GM23338 (cell line): ENCODE results near the gene USP10. TPM values are rescaled to one million over a fixed set of nuclear protein-coding genes. Genes with fewer than 3 reads are reported as not detected.

Experiments
- ATAC-seq: fragments of 200-7000 bp; cut with Tn5 transposase; 3 replicates; pipeline ENCODE4 v1.9.1; 2020
- DNase-seq: peaks from one replicate; pipeline ENCODE4 v3.0.0-alpha.2; 2015; ENCODE audit warnings: low spot score
- H2AFZ ChIP-seq: fragments of 200-600 bp; sonication (generic); 2 replicates; pipeline ENCODE4 v1.8.0; 2016; ENCODE audit warnings: antibody characterized with exemption, mild to moderate bottlenecking, moderate library complexity
- H3F3A ChIP-seq: fragments of 200-600 bp; sonication (generic); replicated peaks from 2 replicates; pipeline ENCODE4 v1.8.0; 2017; ENCODE audit warnings: antibody characterized with exemption, mixed run types, low read depth
- H3K27ac ChIP-seq: fragments of 200-600 bp; sonication (generic); 2 replicates; pipeline ENCODE4 v1.6.1; 2016; ENCODE audit warnings: low read depth
- H3K27me3 ChIP-seq: fragments of 200-600 bp; sonication (generic); 2 replicates; pipeline ENCODE4 v1.8.0; 2016; ENCODE audit warnings: mild to moderate bottlenecking, mixed run types, moderate library complexity; ENCODE audit not compliant: insufficient read depth
- H3K36me3 ChIP-seq: fragments of 200-600 bp; sonication (generic); 2 replicates; pipeline ENCODE4 v1.8.0; 2016; ENCODE audit warnings: mild to moderate bottlenecking; ENCODE audit not compliant: insufficient read depth
- H3K4me1 ChIP-seq: fragments of 200-600 bp; sonication (generic); 2 replicates; pipeline ENCODE4 v1.8.0; 2016; ENCODE audit warnings: mild to moderate bottlenecking, moderate library complexity; ENCODE audit not compliant: insufficient read depth
- H3K4me2 ChIP-seq: fragments of 200-600 bp; sonication (generic); 2 replicates; pipeline ENCODE4 v1.7.1; 2017; ENCODE audit warnings: mixed run types
- H3K4me3 ChIP-seq: fragments of 200-600 bp; sonication (generic); 2 replicates; pipeline ENCODE4 v1.6.1; 2016; ENCODE audit warnings: mixed run types
- H3K79me2 ChIP-seq: fragments of 200-600 bp; sonication (generic); replicated peaks from 2 replicates; pipeline ENCODE4 v1.8.0; 2017; ENCODE audit warnings: mild to moderate bottlenecking; ENCODE audit not compliant: insufficient read depth
- H3K9me2 ChIP-seq: fragments of 200-600 bp; sonication (generic); 2 replicates; pipeline ENCODE4 v1.8.0; 2017; ENCODE audit not compliant: insufficient read depth
- H4K20me1 ChIP-seq: fragments of 200-600 bp; sonication (generic); replicated peaks from 2 replicates; pipeline ENCODE4 v1.8.0; 2017; ENCODE audit warnings: mild to moderate bottlenecking; ENCODE audit not compliant: insufficient read depth
- H3K27ac Mint-ChIP-seq: 2 replicates; pipeline ENCODE4 v1.8.0; 2020; ENCODE audit warnings: inconsistent platforms, mild to moderate bottlenecking, moderate library complexity, mixed read lengths
- H3K27me3 Mint-ChIP-seq: 3 replicates; pipeline ENCODE4 v1.8.0; 2022; ENCODE audit warnings: low read depth, mild to moderate bottlenecking, moderate library complexity, mixed read lengths, inconsistent platforms; ENCODE audit not compliant: insufficient read depth, poor library complexity
- H3K36me3 Mint-ChIP-seq: 3 replicates; pipeline ENCODE4 v1.8.0; 2021; ENCODE audit warnings: low read depth, mild to moderate bottlenecking, inconsistent platforms, moderate library complexity, mixed read lengths
- H3K4me1 Mint-ChIP-seq: 3 replicates; pipeline ENCODE4 v1.8.0; 2020; ENCODE audit warnings: mild to moderate bottlenecking, inconsistent platforms, mixed read lengths
- H3K4me3 Mint-ChIP-seq: 3 replicates; pipeline ENCODE4 v1.8.0; 2021; ENCODE audit warnings: moderate library complexity, mild to moderate bottlenecking, inconsistent platforms, mixed read lengths
- H3K9me3 Mint-ChIP-seq: 3 replicates; pipeline ENCODE4 v1.8.0; 2020; ENCODE audit warnings: moderate library complexity, mild to moderate bottlenecking, inconsistent platforms, mixed read lengths
- CTCF ChIP-seq, 2 experiments: fragments of 200-600 bp in 1 of 2; sonication (generic) in 1 of 2; conservative IDR thresholded peaks; 2 replicates each; pipeline versions ENCODE4 v1.5.1 to v1.6.1; 2016 to 2017; ENCODE audit warnings: antibody characterized with exemption in 2 of 2, low read depth in 2 of 2, mild to moderate bottlenecking in 2 of 2, moderate library complexity in 1 of 2
- EZH2 ChIP-seq: fragments of 200-600 bp; sonication (generic); IDR thresholded peaks from one replicate; pipeline ENCODE4 v1.8.0; 2017; ENCODE audit warnings: antibody characterized with exemption, mild to moderate bottlenecking, low read depth; ENCODE audit not compliant: unreplicated experiment
- EZH2phosphoT487 ChIP-seq: fragments of 200-600 bp; sonication (generic); IDR thresholded peaks from one replicate; pipeline ENCODE4 v1.8.1; 2018; ENCODE audit warnings: antibody characterized with exemption; ENCODE audit not compliant: unreplicated experiment
- JUNB ChIP-seq: IDR thresholded peaks from one replicate; pipeline ENCODE4 v1.6.1; 2016; ENCODE audit warnings: antibody characterized with exemption; ENCODE audit not compliant: unreplicated experiment
- NANOG ChIP-seq: IDR thresholded peaks from 2 replicates; pipeline ENCODE4 v1.6.1; 2016; ENCODE audit warnings: antibody characterized with exemption, borderline replicate concordance
- POLR2AphosphoS5 ChIP-seq: IDR thresholded peaks from 2 replicates; pipeline ENCODE4 v1.6.1; 2016; ENCODE audit warnings: antibody characterized with exemption, low read depth
- STAT1 ChIP-seq: IDR thresholded peaks from one replicate; pipeline ENCODE4 v1.6.1; 2016; ENCODE audit warnings: antibody characterized with exemption; ENCODE audit not compliant: unreplicated experiment
- ZNF114 ChIP-seq: fragments of 250-450 bp; sonication (Bioruptor Pico); IDR thresholded peaks from 2 replicates; pipeline ENCODE4 v1.5.0; 2020; ENCODE audit warnings: mild to moderate bottlenecking, moderate library complexity
- ZNF331 ChIP-seq: fragments of 250-450 bp; sonication (Bioruptor Pico); IDR thresholded peaks from 2 replicates; pipeline ENCODE4 v1.5.0; 2020; ENCODE audit warnings: low read depth, mild to moderate bottlenecking, moderate library complexity
- polyA plus RNA-seq: library from polyadenylated mRNA; unstranded; fragments of >200 nt; fragmentation: Nextera tagmentation; extraction: Ambion mirVana; gene quantifications from 2 replicates; pipeline ENCODE4 v1.2.1, GENCODE V29; 2016
- total RNA-seq: library from RNA; depleted of rRNA; stranded (reverse); fragments of >200 nt; shearing (Covaris generic); gene quantifications from 2 replicates; pipeline ENCODE4 v1.2.3, GENCODE V29; 2014
- TF ChIP-seq, protein P1 (sequence below): IDR thresholded peaks from 2 replicates; pipeline ENCODE4 v1.6.1; 2016; ENCODE audit warnings: antibody characterized with exemption
- TF ChIP-seq, protein P2 (sequence below): IDR thresholded peaks from one replicate; pipeline ENCODE4 v1.6.1; 2018; ENCODE audit warnings: antibody characterized with exemption; ENCODE audit not compliant: unreplicated experiment

Gene USP10
- total and polyA plus RNA-seq, 2 experiments from 2014 or later = 158 to 194 TPM

- Histone ChIP-seq H3F3A (no peaks in the 10 kb centered on the region), H3K4me2 (no peak overlapping the region), H4K20me1 (no peaks in the 10 kb centered on the region), H3K27me3 (no peaks in the 10 kb centered on the region), H3K4me3 (no peak overlapping the region), H3K79me2 (no peaks in the 10 kb centered on the region), H3K36me3 (no peaks in the 10 kb centered on the region), H3K9me2 (no peaks in the 10 kb centered on the region), H3K27ac (no peak overlapping the region), H2AFZ (no peak overlapping the region), H3K4me1 (no peaks in the 10 kb centered on the region)
- H3K27ac Mint-ChIP-seq = no peak overlapping the region
- TF ChIP-seq, protein P1, sequence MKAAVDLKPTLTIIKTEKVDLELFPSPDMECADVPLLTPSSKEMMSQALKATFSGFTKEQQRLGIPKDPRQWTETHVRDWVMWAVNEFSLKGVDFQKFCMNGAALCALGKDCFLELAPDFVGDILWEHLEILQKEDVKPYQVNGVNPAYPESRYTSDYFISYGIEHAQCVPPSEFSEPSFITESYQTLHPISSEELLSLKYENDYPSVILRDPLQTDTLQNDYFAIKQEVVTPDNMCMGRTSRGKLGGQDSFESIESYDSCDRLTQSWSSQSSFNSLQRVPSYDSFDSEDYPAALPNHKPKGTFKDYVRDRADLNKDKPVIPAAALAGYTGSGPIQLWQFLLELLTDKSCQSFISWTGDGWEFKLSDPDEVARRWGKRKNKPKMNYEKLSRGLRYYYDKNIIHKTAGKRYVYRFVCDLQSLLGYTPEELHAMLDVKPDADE = no peak
- TF ChIP-seq ZNF114 (CRISPR knock-in tag) (no peak), JUNB (no peak)
- ATAC-seq (no peak), DNase-seq (no peak)
- H3K27me3 Mint-ChIP-seq = peaks cover 6% of the 10 kb centered on the region
- H3K4me3 Mint-ChIP-seq = no peak overlapping the region
- no peaks in the 10 kb centered on the region for H3K36me3 Mint-ChIP-seq
- no peaks in the 10 kb centered on the region for H3K9me3 Mint-ChIP-seq
- peaks cover 3% of the 10 kb centered on the region; the same call in 2 of the 3 replicates for H3K4me1 Mint-ChIP-seq
Measured at GRCh38 chr16:84790301-84790700, 90.5 kb downstream of the USP10 start.

- Mint-ChIP-seq H3K4me3 (no peak overlapping the region), H3K27ac (0 out of 2 replicates have a peak overlapping the region, but pooled peaks have one; percentile 17), H3K36me3 (no peaks in the 10 kb centered on the region), H3K9me3 (no peaks in the 10 kb centered on the region), H3K27me3 (peaks cover 5% of the 10 kb centered on the region), H3K4me1 (peaks cover 4% of the 10 kb centered on the region; the same call in 2 of the 3 replicates)
- Histone ChIP-seq H3K27ac (no peak overlapping the region), H3K4me1 (no peaks in the 10 kb centered on the region), H3K4me2 (no peak overlapping the region), H3K79me2 (no peaks in the 10 kb centered on the region), H3K27me3 (no peaks in the 10 kb centered on the region), H3F3A (no peaks in the 10 kb centered on the region), H2AFZ (no peak overlapping the region), H3K36me3 (no peaks in the 10 kb centered on the region), H4K20me1 (no peaks in the 10 kb centered on the region), H3K4me3 (no peak overlapping the region), H3K9me2 (no peaks in the 10 kb centered on the region)
- no peak for TF ChIP-seq ZNF331 (CRISPR knock-in tag)
- no peak for TF ChIP-seq JUNB
- TF ChIP-seq, protein P1 = no peak
- no peak for TF ChIP-seq NANOG
- no peak for TF ChIP-seq EZH2
- no peak for TF ChIP-seq EZH2phosphoT487
- no peak for TF ChIP-seq POLR2AphosphoS5
- TF ChIP-seq STAT1 = no peak
- no peak for DNase-seq
- no peak for ATAC-seq
Measured at GRCh38 chr16:84791088-84791487, 91.3 kb downstream of the USP10 start.

- Mint-ChIP-seq H3K36me3 (no peaks in the 10 kb centered on the region), H3K4me1 (peaks cover 4% of the 10 kb centered on the region; the same call in 2 of the 3 replicates), H3K27ac (no peak overlapping the region), H3K9me3 (no peaks in the 10 kb centered on the region), H3K4me3 (no peak overlapping the region), H3K27me3 (peaks cover 5% of the 10 kb centered on the region)
- Histone ChIP-seq H4K20me1 (no peaks in the 10 kb centered on the region), H3K79me2 (no peaks in the 10 kb centered on the region), H3K9me2 (no peaks in the 10 kb centered on the region), H3K4me3 (no peak overlapping the region), H3K27me3 (no peaks in the 10 kb centered on the region), H3K4me1 (no peaks in the 10 kb centered on the region), H3K27ac (no peak overlapping the region), H2AFZ (no peak overlapping the region), H3F3A (no peaks in the 10 kb centered on the region), H3K36me3 (no peaks in the 10 kb centered on the region), H3K4me2 (no peak overlapping the region)
- DNase-seq (no peak), ATAC-seq (no peak)
- TF ChIP-seq STAT1 = no peak
- TF ChIP-seq, protein P1 = no peak
- TF ChIP-seq, protein P2, sequence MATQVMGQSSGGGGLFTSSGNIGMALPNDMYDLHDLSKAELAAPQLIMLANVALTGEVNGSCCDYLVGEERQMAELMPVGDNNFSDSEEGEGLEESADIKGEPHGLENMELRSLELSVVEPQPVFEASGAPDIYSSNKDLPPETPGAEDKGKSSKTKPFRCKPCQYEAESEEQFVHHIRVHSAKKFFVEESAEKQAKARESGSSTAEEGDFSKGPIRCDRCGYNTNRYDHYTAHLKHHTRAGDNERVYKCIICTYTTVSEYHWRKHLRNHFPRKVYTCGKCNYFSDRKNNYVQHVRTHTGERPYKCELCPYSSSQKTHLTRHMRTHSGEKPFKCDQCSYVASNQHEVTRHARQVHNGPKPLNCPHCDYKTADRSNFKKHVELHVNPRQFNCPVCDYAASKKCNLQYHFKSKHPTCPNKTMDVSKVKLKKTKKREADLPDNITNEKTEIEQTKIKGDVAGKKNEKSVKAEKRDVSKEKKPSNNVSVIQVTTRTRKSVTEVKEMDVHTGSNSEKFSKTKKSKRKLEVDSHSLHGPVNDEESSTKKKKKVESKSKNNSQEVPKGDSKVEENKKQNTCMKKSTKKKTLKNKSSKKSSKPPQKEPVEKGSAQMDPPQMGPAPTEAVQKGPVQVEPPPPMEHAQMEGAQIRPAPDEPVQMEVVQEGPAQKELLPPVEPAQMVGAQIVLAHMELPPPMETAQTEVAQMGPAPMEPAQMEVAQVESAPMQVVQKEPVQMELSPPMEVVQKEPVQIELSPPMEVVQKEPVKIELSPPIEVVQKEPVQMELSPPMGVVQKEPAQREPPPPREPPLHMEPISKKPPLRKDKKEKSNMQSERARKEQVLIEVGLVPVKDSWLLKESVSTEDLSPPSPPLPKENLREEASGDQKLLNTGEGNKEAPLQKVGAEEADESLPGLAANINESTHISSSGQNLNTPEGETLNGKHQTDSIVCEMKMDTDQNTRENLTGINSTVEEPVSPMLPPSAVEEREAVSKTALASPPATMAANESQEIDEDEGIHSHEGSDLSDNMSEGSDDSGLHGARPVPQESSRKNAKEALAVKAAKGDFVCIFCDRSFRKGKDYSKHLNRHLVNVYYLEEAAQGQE = no peak
- no peak for TF ChIP-seq POLR2AphosphoS5
- no peak for TF ChIP-seq CTCF (conservative IDR thresholded peaks at IDR 0.05; ENCODE audit: low read depth in 2 of 2)
Measured at GRCh38 chr16:84791501-84791900, 91.7 kb downstream of the USP10 start.
